B cell (primary cell): ENCODE data around the gene RTTN. TPM values are rescaled to one million over a fixed set of nuclear protein-coding genes. Genes with fewer than 3 reads are reported as not detected.

Experiments used
- ATAC-seq: fragments of 200-7000 bp; cut with Tn5 transposase; one replicate; pipeline ENCODE4 v1.10.0; 2021; ENCODE audit warnings: low read depth, mild to moderate bottlenecking, moderate number of reproducible peaks, moderate library complexity
- CTCF ChIA-PET: fragments of 350-600 bp; sonication (Branson Sonifier 250); formaldehyde crosslinking; loops from one replicate; lab custom pipeline; 2021; ENCODE audit warnings: antibody characterized with exemption, inconsistent platforms; lab: Charles Lee
- POLR2A ChIA-PET: fragments of 350-600 bp; sonication (Branson Sonifier 250); formaldehyde crosslinking; loops from one replicate; lab custom pipeline; 2021; ENCODE audit warnings: antibody characterized with exemption; lab: Charles Lee
- DNase-seq: peaks from one replicate; pipeline ENCODE4 v3.0.0; 2013
- H2AFZ ChIP-seq: 2 replicates; pipeline ENCODE4 v1.6.1; 2012; ENCODE audit warnings: mild to moderate bottlenecking, low read depth, low read length; ENCODE audit not compliant: insufficient read depth, poor library complexity, severe bottlenecking
- H3K27ac ChIP-seq, 2 donors: 1 replicate in 1 of 2; 2 replicates in 1 of 2; pipeline ENCODE4 v1.5.1; 2012 to 2013; ENCODE audit warnings: low read length in 2 of 2, mild to moderate bottlenecking in 2 of 2, moderate library complexity in 1 of 2
- H3K27me3 ChIP-seq, 4 experiments: fragments of 200-600 bp in 1 of 4; sonication (generic) in 1 of 4; replicated peaks in 1 of 4; 1 replicate in 2 of 4; 2 replicates in 2 of 4; pipeline versions ENCODE4 v1.6.1 to v1.7.0; 2013 to 2016; ENCODE audit warnings: low read length in 3 of 4, mild to moderate bottlenecking in 2 of 4, mixed read lengths in 1 of 4, moderate library complexity in 1 of 4; ENCODE audit not compliant: insufficient read depth in 4 of 4, control insufficient read depth in 3 of 4; ENCODE audit errors: control extremely low read depth in 1 of 4
- H3K36me3 ChIP-seq, 2 experiments: replicated peaks in 1 of 2; 1 replicate in 1 of 2; 2 replicates in 1 of 2; pipeline versions ENCODE4 v1.6.1 to v1.7.1; 2013; ENCODE audit warnings: low read length in 1 of 2; ENCODE audit not compliant: insufficient read depth in 2 of 2, control insufficient read depth in 1 of 2; ENCODE audit errors: control extremely low read depth in 1 of 2, extremely low read depth in 1 of 2
- H3K4me1 ChIP-seq, 2 donors: fragments of 200-600 bp in 1 of 2; sonication (generic) in 1 of 2; 1 replicate in 1 of 2; 2 replicates in 1 of 2; pipeline versions ENCODE4 v1.5.1 to v1.6.1; 2013 to 2017; ENCODE audit warnings: low read length in 2 of 2; ENCODE audit not compliant: control insufficient read depth in 2 of 2, insufficient read depth in 2 of 2
- H3K4me2 ChIP-seq: replicated peaks from 2 replicates; pipeline ENCODE3; 2012; ENCODE audit warnings: mild to moderate bottlenecking, low read depth, low read length; ENCODE audit not compliant: poor library complexity, severe bottlenecking
- H3K4me3 ChIP-seq, 5 experiments: fragments of 200-600 bp in 1 of 5; sonication (generic) in 1 of 5; 1 replicate in 3 of 5; 2 replicates in 2 of 5; pipeline versions ENCODE4 v1.5.1 to v1.7.0; 2011 to 2016; ENCODE audit warnings: low read length in 4 of 5, mild to moderate bottlenecking in 4 of 5, low read depth in 2 of 5, control low read depth in 1 of 5, moderate library complexity in 1 of 5; ENCODE audit not compliant: insufficient read depth in 1 of 5; ENCODE audit errors: control extremely low read depth in 1 of 5, extremely low read depth in 1 of 5
- H3K79me2 ChIP-seq: fragments of 200-600 bp; sonication (generic); one replicate; pipeline ENCODE4 v1.6.0; 2016; ENCODE audit warnings: low read length; ENCODE audit not compliant: control insufficient read depth, insufficient read depth
- H3K9ac ChIP-seq: fragments of 200-600 bp; sonication (generic); 2 replicates; pipeline ENCODE4 v1.6.1; 2017; ENCODE audit warnings: mild to moderate bottlenecking, low read length, moderate library complexity
- H3K9me3 ChIP-seq, 3 donors: one replicate each; pipeline versions ENCODE4 v1.6.1 to v1.7.1; 2013; ENCODE audit warnings: low read length in 2 of 3; ENCODE audit not compliant: control insufficient read depth in 2 of 3, insufficient read depth in 1 of 3; ENCODE audit errors: control extremely low read depth in 1 of 3
- H4K20me1 ChIP-seq: 2 replicates; pipeline ENCODE4 v1.6.0; 2012; ENCODE audit warnings: mild to moderate bottlenecking, low read length; ENCODE audit not compliant: insufficient read depth, control insufficient read depth, poor library complexity, severe bottlenecking
- H3K27ac Mint-ChIP-seq: one replicate; pipeline ENCODE4 v1.8.0; 2021; ENCODE audit warnings: mixed read lengths
- H3K27me3 Mint-ChIP-seq: one replicate; pipeline ENCODE4 v1.8.0; 2021; ENCODE audit warnings: mixed read lengths
- H3K4me1 Mint-ChIP-seq: one replicate; pipeline ENCODE4 v1.8.0; 2021; ENCODE audit warnings: mixed read lengths
- H3K4me3 Mint-ChIP-seq: one replicate; pipeline ENCODE4 v1.8.0; 2021; ENCODE audit warnings: mixed read lengths
- H3K9me3 Mint-ChIP-seq: one replicate; pipeline ENCODE4 v1.8.0; 2022; ENCODE audit warnings: mixed read lengths; ENCODE audit not compliant: insufficient read depth
- CTCF ChIP-seq: fragments of 200-600 bp; IDR thresholded peaks from one replicate; pipeline ENCODE4 v1.8.0; 2022; ENCODE audit warnings: antibody characterized with exemption, mild to moderate bottlenecking
- EZH2 ChIP-seq: IDR thresholded peaks from 2 replicates; pipeline ENCODE4 v1.6.1; 2012; ENCODE audit warnings: borderline replicate concordance, low read depth, mild to moderate bottlenecking, moderate library complexity, low read length; ENCODE audit not compliant: insufficient read depth, poor library complexity, severe bottlenecking
- WGBS: methylation state at CpG from one replicate; pipeline ENCODE4 v1.1.5; 2013; ENCODE audit warnings: missing lambda C conversion rate; ENCODE audit not compliant: insufficient coverage; 5-methylcytosine and 5-hydroxymethylcytosine counted together
- intact Hi-C: fragments of 100-400 bp; cut with micrococcal nuclease; formaldehyde crosslinking; loops from one replicate; pipeline ENCODE4 v1.10.0; 2022
- polyA plus RNA-seq: library from polyadenylated mRNA; depleted of rRNA; stranded (reverse); fragments of >200 nt; gene quantifications from 2 replicates; pipeline ENCODE4 v1.2.3, GENCODE V29; 2012
- total RNA-seq, 2 donors: library from RNA; stranded (reverse); fragments of 120-200 nt in 1 of 2; gene quantifications; 1 replicate in 1 of 2; 2 replicates in 1 of 2; pipeline versions ENCODE4 v1.2.3 to v1.2.4, GENCODE V29; 2013 to 2022

The RTTN gene
- total and polyA plus RNA-seq, 2 donors (not counting 1 experiment from before 2014, with no cell fraction given): 10.0 to 41.2 TPM

- no peaks in the 10 kb centered on the region for H3K9me3 Mint-ChIP-seq
- Histone ChIP-seq H3K4me1 (no peaks in the 10 kb centered on the region), H3K27ac (no peak overlapping the region), H3K79me2 (no peaks in the 10 kb centered on the region), H3K9me3 (no peaks in the 10 kb centered on the region), H3K4me2 (no peak overlapping the region), H3K4me3 (no peak overlapping the region), H2AFZ (no peak overlapping the region), H3K36me3 (peaks cover 0 to 1% of the 10 kb centered on the region in 2 experiments), H3K9ac (no peak overlapping the region), H3K27me3 (no peaks in the 10 kb centered on the region), H4K20me1 (no peaks in the 10 kb centered on the region)
- TF ChIP-seq EZH2 (no peak), CTCF (no peak)
- no CpG with 5 or more reads among the region's 1 CpG for WGBS
- intact Hi-C loops: no loop called here
- no peak overlapping the region for H3K4me3 Mint-ChIP-seq
- H3K27ac Mint-ChIP-seq: no peak overlapping the region
- DNase-seq: no peak
- no peaks in the 10 kb centered on the region for H3K4me1 Mint-ChIP-seq
- ChIA-PET CTCF (interaction anchor here (1.9 kb wide), 1 partner anchor 11 kb away, joined by 6 read pairs; no protein-coding TSS in a partner anchor), POLR2A (no interaction called here)
- no peak for ATAC-seq
- no peaks in the 10 kb centered on the region for H3K27me3 Mint-ChIP-seq
Observed at GRCh38 chr18:70074116-70074515, 131.4 kb downstream of the RTTN start.

GRCh38 chr18:70073432-70073831 lies 132.1 kb downstream of the RTTN start:
- no peaks in the 10 kb centered on the region for H4K20me1 ChIP-seq
- no CpG with 5 or more reads among the region's 5 CpGs for WGBS
- no peak overlapping the region for H3K4me2 ChIP-seq
- H3K9me3 ChIP-seq: no peaks in the 10 kb centered on the region
- no peak overlapping the region for H3K4me3 Mint-ChIP-seq
- POLR2A ChIA-PET: no interaction called here
- CTCF ChIA-PET: interaction anchor here (1.9 kb wide), 1 partner anchor 12 kb away, joined by 6 read pairs; no protein-coding TSS in a partner anchor
- H2AFZ ChIP-seq: no peak overlapping the region
- no peaks in the 10 kb centered on the region for H3K4me1 ChIP-seq
- no peaks in the 10 kb centered on the region for H3K79me2 ChIP-seq
- no peaks in the 10 kb centered on the region for H3K27me3 ChIP-seq
- H3K9me3 Mint-ChIP-seq: no peaks in the 10 kb centered on the region
- TF ChIP-seq CTCF: no peak
- no peak for TF ChIP-seq EZH2
- H3K9ac ChIP-seq: no peak overlapping the region
- intact Hi-C loops: no loop called here
- peaks cover 0 to 1% of the 10 kb centered on the region in 2 experiments for H3K36me3 ChIP-seq
- ATAC-seq (no peak), DNase-seq (no peak)
- no peak overlapping the region for H3K27ac Mint-ChIP-seq
- H3K27me3 Mint-ChIP-seq: no peaks in the 10 kb centered on the region
- H3K27ac ChIP-seq: no peak overlapping the region
- H3K4me1 Mint-ChIP-seq: no peaks in the 10 kb centered on the region
- no peak overlapping the region for H3K4me3 ChIP-seq
